ENCODE data around the gene HNRNPM. TPM values are rescaled to one million over a fixed set of nuclear protein-coding genes. Genes with fewer than 3 reads are reported as not detected.
A peak's percentile ranks its signal among the peaks of the same experiment; 100 is the strongest.

HNRNPM gene
- total RNA-seq, 5 donors from 2014 or later (not counting 1 experiment from before 2014, with no cell fraction given): 200 to 272 (median 213) TPM

- Histone ChIP-seq H3K9me3 (no peaks in the 10 kb centered on the region), H3K36me3 (ENCODE audit: control insufficient read depth in 2 of 2, extremely low read depth in 1 of 2, insufficient read depth in 1 of 2, low read length in 1 of 2) (peaks cover 18 to 30% of the 10 kb centered on the region in 2 donors), H3K27ac (ENCODE audit: low read length) (no peak overlapping the region), H3K4me3 (ENCODE audit: control insufficient read depth in 1 of 2, extremely low read depth in 1 of 2, low read length in 1 of 2) (no peak overlapping the region), H3K4me1 (ENCODE audit: control insufficient read depth in 1 of 2, extremely low read depth in 1 of 2, insufficient read depth in 2 of 2, low read length in 2 of 2) (peaks cover 0 to 32% of the 10 kb centered on the region in 2 experiments), H3K27me3 (replicated peaks in 1 of 2; ENCODE audit: control insufficient read depth in 2 of 2, extremely low read depth in 1 of 2, insufficient read depth in 2 of 2, low read length in 1 of 2) (no peaks in the 10 kb centered on the region)
- ATAC-seq (replicated peaks in 1 of 4) (no peak), DNase-seq (no peak)
- no peaks in the 10 kb centered on the region for H3K9me3 Mint-ChIP-seq
- H3K27ac Mint-ChIP-seq: no peak overlapping the region
- peaks cover 21 to 34% (median 22%) of the 10 kb centered on the region in 3 donors for H3K4me1 Mint-ChIP-seq
- 95% methylated on average over 10 of the region's 10 CpGs for WGBS (ENCODE audit: insufficient coverage)
- ChIA-PET CTCF (interaction anchor here (0.6 to 1.7 kb wide), 2 partner anchors 44 to 136 kb away, joined by 3 to 6 read pairs; no protein-coding TSS in a partner anchor), POLR2A (no interaction called here)
- H3K36me3 Mint-ChIP-seq: peaks cover 13% of the 10 kb centered on the region
- no peaks in the 10 kb centered on the region for H3K27me3 Mint-ChIP-seq
- H3K4me3 Mint-ChIP-seq: no peak overlapping the region
Measured at GRCh38 chr19:8397746-8398310, 46.9 kb upstream of the HNRNPM start.

- no peaks in the 10 kb centered on the region for H3K27me3 Mint-ChIP-seq
- peaks cover 13% of the 10 kb centered on the region for H3K36me3 Mint-ChIP-seq
- CTCF ChIA-PET: interaction anchor here in 1 of 2 donors (1.7 kb wide), 1 partner anchor 44 kb away, joined by 6 read pairs; no protein-coding TSS in a partner anchor
- Histone ChIP-seq H3K36me3 (ENCODE audit: control insufficient read depth in 2 of 2, extremely low read depth in 1 of 2, insufficient read depth in 1 of 2, low read length in 1 of 2) (peaks cover 20 to 35% of the 10 kb centered on the region in 2 donors), H3K4me3 (ENCODE audit: control insufficient read depth in 1 of 2, extremely low read depth in 1 of 2, low read length in 1 of 2) (no peak overlapping the region), H3K27ac (ENCODE audit: low read length) (no peak overlapping the region), H3K4me1 (ENCODE audit: control insufficient read depth in 1 of 2, extremely low read depth in 1 of 2, insufficient read depth in 2 of 2, low read length in 2 of 2) (peaks cover 0 to 31% of the 10 kb centered on the region in 2 experiments), H3K9me3 (no peaks in the 10 kb centered on the region), H3K27me3 (replicated peaks in 1 of 2; ENCODE audit: control insufficient read depth in 2 of 2, extremely low read depth in 1 of 2, insufficient read depth in 2 of 2, low read length in 1 of 2) (no peaks in the 10 kb centered on the region)
- no peak for ATAC-seq (replicated peaks in 1 of 4)
- H3K9me3 Mint-ChIP-seq: no peaks in the 10 kb centered on the region
- no peak overlapping the region for H3K27ac Mint-ChIP-seq
- H3K4me3 Mint-ChIP-seq: no peak overlapping the region
- peaks cover 17 to 29% (median 18%) of the 10 kb centered on the region in 3 donors for H3K4me1 Mint-ChIP-seq
- POLR2A ChIA-PET: no interaction called here
- WGBS (ENCODE audit: insufficient coverage): 87% methylated on average over 6 of the region's 9 CpGs
- no peak for DNase-seq
Measured at GRCh38 chr19:8398311-8398771, 46.4 kb upstream of the HNRNPM start.

- Histone ChIP-seq H3K27me3 (replicated peaks in 1 of 2; ENCODE audit: control insufficient read depth in 2 of 2, extremely low read depth in 1 of 2, insufficient read depth in 2 of 2, low read length in 1 of 2) (no peaks in the 10 kb centered on the region), H3K4me3 (ENCODE audit: control insufficient read depth in 1 of 2, extremely low read depth in 1 of 2, low read length in 1 of 2) (no peak overlapping the region), H3K27ac (ENCODE audit: low read length) (no peak overlapping the region), H3K9me3 (no peaks in the 10 kb centered on the region), H3K36me3 (ENCODE audit: control insufficient read depth in 2 of 2, extremely low read depth in 1 of 2, insufficient read depth in 1 of 2, low read length in 1 of 2) (peaks cover 29 to 46% of the 10 kb centered on the region in 2 donors), H3K4me1 (ENCODE audit: control insufficient read depth in 1 of 2, extremely low read depth in 1 of 2, insufficient read depth in 2 of 2, low read length in 2 of 2) (peaks cover 0 to 26% of the 10 kb centered on the region in 2 experiments)
- H3K27ac Mint-ChIP-seq: no peak overlapping the region
- H3K27me3 Mint-ChIP-seq: no peaks in the 10 kb centered on the region
- peaks cover 16 to 24% (median 16%) of the 10 kb centered on the region in 3 donors for H3K4me1 Mint-ChIP-seq
- ATAC-seq (replicated peaks in 1 of 4) (no peak), DNase-seq (no peak)
- 89% methylated on average over 32 of the region's 34 CpGs for WGBS (ENCODE audit: insufficient coverage)
- CTCF ChIA-PET: no interaction called here
- H3K4me3 Mint-ChIP-seq: no peak overlapping the region
- POLR2A ChIA-PET: interaction anchor here in 1 of 2 donors (0.6 kb wide), 1 partner anchor 435 kb away, joined by 4 read pairs; no protein-coding TSS in a partner anchor
- H3K36me3 Mint-ChIP-seq: peaks cover 18% of the 10 kb centered on the region
- H3K9me3 Mint-ChIP-seq: no peaks in the 10 kb centered on the region
Measured at GRCh38 chr19:8399681-8400188, 45.0 kb upstream of the HNRNPM start.

GRCh38 chr19:8401981-8402411, 42.8 kb upstream of the HNRNPM start:
- Mint-ChIP-seq H3K4me1 (peaks cover 5 to 9% (median 5%) of the 10 kb centered on the region in 3 donors), H3K27ac (no peak overlapping the region), H3K36me3 (peaks cover 20% of the 10 kb centered on the region), H3K9me3 (no peaks in the 10 kb centered on the region), H3K27me3 (no peaks in the 10 kb centered on the region), H3K4me3 (no peak overlapping the region)
- ATAC-seq (replicated peaks in 1 of 4) (no peak), DNase-seq (no peak)
- no peaks in the 10 kb centered on the region for H3K9me3 ChIP-seq
- no peak overlapping the region for H3K4me3 ChIP-seq (ENCODE audit: control insufficient read depth in 1 of 2, extremely low read depth in 1 of 2, low read length in 1 of 2)
- H3K36me3 ChIP-seq (ENCODE audit: control insufficient read depth in 2 of 2, extremely low read depth in 1 of 2, insufficient read depth in 1 of 2, low read length in 1 of 2): peaks cover 24 to 49% of the 10 kb centered on the region in 2 donors
- ChIA-PET POLR2A (no interaction called here), CTCF (no interaction called here)
- H3K27me3 ChIP-seq (replicated peaks in 1 of 2; ENCODE audit: control insufficient read depth in 2 of 2, extremely low read depth in 1 of 2, insufficient read depth in 2 of 2, low read length in 1 of 2): no peaks in the 10 kb centered on the region
- WGBS (ENCODE audit: insufficient coverage): 98% methylated on average over 21 of the region's 21 CpGs
- H3K4me1 ChIP-seq (ENCODE audit: control insufficient read depth in 1 of 2, extremely low read depth in 1 of 2, insufficient read depth in 2 of 2, low read length in 2 of 2): peaks cover 0 to 10% of the 10 kb centered on the region in 2 experiments
- H3K27ac ChIP-seq (ENCODE audit: low read length): no peak overlapping the region

- no peaks in the 10 kb centered on the region for H3K9me3 Mint-ChIP-seq
- H3K36me3 Mint-ChIP-seq: peaks cover 20% of the 10 kb centered on the region
- Histone ChIP-seq H3K4me1 (ENCODE audit: control insufficient read depth in 1 of 2, extremely low read depth in 1 of 2, insufficient read depth in 2 of 2, low read length in 2 of 2) (no peaks in the 10 kb centered on the region), H3K27me3 (replicated peaks in 1 of 2; ENCODE audit: control insufficient read depth in 2 of 2, extremely low read depth in 1 of 2, insufficient read depth in 2 of 2, low read length in 1 of 2) (no peaks in the 10 kb centered on the region), H3K27ac (ENCODE audit: low read length) (no peak overlapping the region), H3K4me3 (ENCODE audit: control insufficient read depth in 1 of 2, extremely low read depth in 1 of 2, low read length in 1 of 2) (no peak overlapping the region), H3K9me3 (no peaks in the 10 kb centered on the region), H3K36me3 (ENCODE audit: control insufficient read depth in 2 of 2, extremely low read depth in 1 of 2, insufficient read depth in 1 of 2, low read length in 1 of 2) (peaks cover 19 to 42% of the 10 kb centered on the region in 2 donors)
- no peaks in the 10 kb centered on the region for H3K4me1 Mint-ChIP-seq
- WGBS (ENCODE audit: insufficient coverage): 94% methylated on average over 41 of the region's 44 CpGs
- DNase-seq: no peak
- no peak overlapping the region for H3K4me3 Mint-ChIP-seq
- ChIA-PET POLR2A (interaction anchor here in 1 of 2 donors (0.6 kb wide), 1 partner anchor 10 kb away, joined by 3 read pairs; the partner anchor contains the start of gene MARCHF2), CTCF (interaction anchor here in 1 of 2 donors (0.6 kb wide), 1 partner anchor 10 kb away, joined by 4 read pairs; the partner anchor contains the start of gene MARCHF2)
- no peak overlapping the region for H3K27ac Mint-ChIP-seq
- peak in 1 of 4 experiments; percentile 26 for ATAC-seq (replicated peaks in 1 of 4)
- H3K27me3 Mint-ChIP-seq: no peaks in the 10 kb centered on the region
Measured at GRCh38 chr19:8403098-8403819, 41.5 kb upstream of the HNRNPM start.

GRCh38 chr19:8403820-8404109, 41.0 kb upstream of the HNRNPM start:
- WGBS (ENCODE audit: insufficient coverage): 97% methylated on average over 7 of the region's 24 CpGs

More at GRCh38 chr19:8403820-8404109, 41.0 kb upstream of the HNRNPM start:
- H3K27ac Mint-ChIP-seq: no peak overlapping the region
- H3K27me3 Mint-ChIP-seq: no peaks in the 10 kb centered on the region
- H3K36me3 Mint-ChIP-seq: peaks cover 20% of the 10 kb centered on the region
- Histone ChIP-seq H3K9me3 (no peaks in the 10 kb centered on the region), H3K4me3 (ENCODE audit: control insufficient read depth in 1 of 2, extremely low read depth in 1 of 2, low read length in 1 of 2) (no peak overlapping the region), H3K27me3 (replicated peaks in 1 of 2; ENCODE audit: control insufficient read depth in 2 of 2, extremely low read depth in 1 of 2, insufficient read depth in 2 of 2, low read length in 1 of 2) (no peaks in the 10 kb centered on the region), H3K27ac (ENCODE audit: low read length) (no peak overlapping the region), H3K36me3 (ENCODE audit: control insufficient read depth in 2 of 2, extremely low read depth in 1 of 2, insufficient read depth in 1 of 2, low read length in 1 of 2) (peaks cover 18 to 41% of the 10 kb centered on the region in 2 donors), H3K4me1 (ENCODE audit: control insufficient read depth in 1 of 2, extremely low read depth in 1 of 2, insufficient read depth in 2 of 2, low read length in 2 of 2) (no peaks in the 10 kb centered on the region)
- DNase-seq (no peak), ATAC-seq (replicated peaks in 1 of 4) (no peak)
- POLR2A ChIA-PET: interaction anchor here in 1 of 2 donors (0.6 kb wide), 1 partner anchor 9 kb away, joined by 3 read pairs; the partner anchor contains the start of gene MARCHF2
- H3K4me3 Mint-ChIP-seq: no peak overlapping the region
- H3K4me1 Mint-ChIP-seq: no peaks in the 10 kb centered on the region
- CTCF ChIA-PET: interaction anchor here in 1 of 2 donors (0.6 kb wide), 1 partner anchor 9 kb away, joined by 4 read pairs; the partner anchor contains the start of gene MARCHF2
- no peaks in the 10 kb centered on the region for H3K9me3 Mint-ChIP-seq
